Fibroblast of peridontal ligament (primary cell): Measurements from ENCODE around the gene COL4A6.

Experiments
- DNase-seq: peaks from one replicate; pipeline ENCODE4 v3.0.0-alpha.2; 2010; ENCODE audit errors: extremely low read depth

Gene COL4A6

DNA sequence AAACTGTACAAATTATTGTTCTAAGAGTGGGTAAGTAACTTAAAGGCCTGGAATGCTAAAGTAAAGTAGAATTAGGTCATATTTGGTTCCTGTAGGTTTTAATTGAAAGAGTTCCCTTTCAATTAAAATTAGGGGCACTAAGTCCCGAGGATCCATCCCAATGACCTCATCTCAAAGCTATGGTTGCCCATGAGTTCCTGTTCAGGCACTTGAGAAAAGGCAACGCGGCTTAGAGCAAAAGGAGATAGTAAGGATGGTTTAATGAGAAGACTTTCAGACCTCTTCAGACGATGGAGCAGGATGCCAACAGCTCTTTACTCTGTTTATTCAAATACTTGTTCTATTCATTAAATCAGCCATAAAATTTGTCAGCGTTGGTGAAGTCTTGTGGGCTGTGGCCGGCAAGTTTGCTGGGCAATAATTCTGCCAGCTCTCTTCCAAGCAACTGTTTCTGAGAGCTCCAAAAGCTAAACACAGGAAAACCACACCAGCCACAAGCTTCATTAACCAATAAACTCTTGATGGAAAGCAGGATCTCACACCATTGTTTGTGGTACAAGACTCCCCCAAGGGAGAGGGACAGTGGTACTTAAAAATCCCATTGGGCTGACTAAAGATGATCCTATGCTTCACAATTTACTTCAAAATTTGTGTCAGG is 167.4 kb downstream of the COL4A6 start:
- DNase-seq, result no peak

- no peak for DNase-seq
Measured at GRCh38 chrX:108270280-108270679, 167.9 kb downstream of the COL4A6 start.

DNA sequence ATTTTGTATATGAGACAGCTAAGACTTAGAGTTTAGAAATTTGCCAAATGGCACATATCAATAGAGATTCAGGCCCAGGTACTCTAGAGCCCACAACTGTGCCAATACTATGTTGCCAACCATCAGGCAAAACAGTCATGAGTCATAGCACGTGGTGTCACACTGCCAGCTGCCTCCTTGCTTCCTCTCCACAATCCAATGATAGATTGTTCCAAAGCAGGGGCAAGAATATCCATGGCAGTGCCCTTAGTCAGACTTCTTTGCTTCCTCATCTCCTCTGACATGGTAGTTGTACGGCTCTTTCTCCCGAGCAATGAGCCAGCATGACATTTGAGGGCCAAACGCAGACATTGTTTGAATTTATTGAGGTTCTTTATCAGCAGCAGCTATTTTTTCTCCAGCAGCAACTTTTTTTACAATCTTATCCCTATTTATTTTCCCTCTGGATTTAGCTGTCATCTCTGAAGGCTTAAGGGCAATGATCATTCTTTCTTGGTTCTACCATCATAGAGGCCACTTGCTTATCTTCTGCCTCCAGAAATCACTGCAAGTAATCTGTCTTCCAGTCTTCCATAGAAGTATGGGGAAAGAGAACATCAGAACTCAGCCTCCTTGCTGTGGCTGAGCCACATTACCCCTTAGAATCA is 169.7 kb downstream of the COL4A6 start:
- DNase-seq, result no peak

GRCh38 chrX:108267557-108267956 is 170.7 kb downstream of the COL4A6 start:
- DNase-seq, result no peak

GRCh38 chrX:108264376-108264775 is 173.8 kb downstream of the COL4A6 start:
- no peak for DNase-seq

GRCh38 chrX:108261549-108262203 is 176.5 kb downstream of the COL4A6 start:
- no peak for DNase-seq

- DNase-seq, result no peak
Measured at GRCh38 chrX:108257556-108257955, 180.7 kb downstream of the COL4A6 start.

DNA sequence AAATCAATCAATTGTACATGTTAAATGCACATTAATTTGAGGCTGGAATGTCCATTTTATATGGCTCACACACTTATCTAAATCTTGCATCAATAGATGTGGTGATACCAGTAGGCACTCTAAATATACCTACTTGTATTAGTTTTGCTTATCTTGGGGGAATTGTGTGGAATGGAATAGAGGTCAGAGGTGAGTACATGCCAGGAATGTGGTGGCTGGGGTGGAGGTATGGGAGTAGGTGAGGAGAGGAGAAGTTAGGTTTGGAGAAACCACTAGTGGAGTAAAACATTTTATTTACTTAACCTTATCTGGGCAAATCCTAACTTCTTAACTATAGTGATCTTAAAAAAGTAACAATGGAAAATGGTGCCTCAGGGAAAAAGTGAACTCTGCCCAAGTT is 183.6 kb downstream of the COL4A6 start:
- no peak for DNase-seq

GRCh38 chrX:108250654-108251579 is 187.3 kb downstream of the COL4A6 start:
- DNase-seq, result no peak

- DNase-seq, result no peak
Measured at GRCh38 chrX:108246304-108246954, 191.8 kb downstream of the COL4A6 start.

DNA sequence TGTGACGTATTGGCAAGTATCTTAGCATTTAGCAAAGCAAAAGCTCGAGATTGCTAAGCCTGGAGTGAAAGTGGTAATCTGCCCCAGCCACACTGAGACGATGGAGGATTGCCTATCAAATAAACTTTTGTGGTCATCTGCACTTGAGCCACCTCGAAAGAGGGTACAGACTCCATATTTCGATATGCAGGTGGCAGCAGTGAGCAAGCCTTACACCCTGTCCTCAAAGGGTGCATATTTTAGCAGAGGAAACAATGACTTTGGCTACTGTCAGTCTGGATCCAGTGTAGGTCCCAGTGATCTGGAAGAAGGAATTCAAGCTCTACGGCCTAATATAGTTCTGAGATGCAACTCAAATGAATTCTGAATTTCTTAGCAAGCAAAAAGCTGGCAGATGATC is 192.8 kb downstream of the COL4A6 start:
- DNase-seq, result no peak

DNA sequence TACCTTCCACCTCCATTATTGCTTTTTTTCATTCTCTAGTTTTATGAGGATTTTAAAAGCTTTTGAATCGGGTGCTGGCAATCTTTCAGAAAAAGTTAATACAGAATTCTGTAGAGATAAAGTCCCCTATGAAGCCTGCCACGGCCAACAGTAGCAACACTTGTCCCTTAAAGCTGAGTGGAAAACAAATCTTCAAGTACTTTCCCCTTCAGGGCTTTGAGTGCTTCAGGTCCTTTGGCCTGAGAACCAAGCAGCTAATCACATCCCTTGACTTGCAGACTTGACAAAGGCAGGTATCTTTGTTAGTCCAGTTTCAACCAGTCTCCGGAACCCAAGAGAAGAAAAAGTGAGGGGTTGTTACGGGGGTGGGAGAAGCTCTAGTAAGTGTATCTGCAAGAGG is 202.2 kb downstream of the COL4A6 start:
- no peak for DNase-seq

GRCh38 chrX:108230574-108230973 is 207.6 kb downstream of the COL4A6 start:
- DNase-seq, result no peak

DNA sequence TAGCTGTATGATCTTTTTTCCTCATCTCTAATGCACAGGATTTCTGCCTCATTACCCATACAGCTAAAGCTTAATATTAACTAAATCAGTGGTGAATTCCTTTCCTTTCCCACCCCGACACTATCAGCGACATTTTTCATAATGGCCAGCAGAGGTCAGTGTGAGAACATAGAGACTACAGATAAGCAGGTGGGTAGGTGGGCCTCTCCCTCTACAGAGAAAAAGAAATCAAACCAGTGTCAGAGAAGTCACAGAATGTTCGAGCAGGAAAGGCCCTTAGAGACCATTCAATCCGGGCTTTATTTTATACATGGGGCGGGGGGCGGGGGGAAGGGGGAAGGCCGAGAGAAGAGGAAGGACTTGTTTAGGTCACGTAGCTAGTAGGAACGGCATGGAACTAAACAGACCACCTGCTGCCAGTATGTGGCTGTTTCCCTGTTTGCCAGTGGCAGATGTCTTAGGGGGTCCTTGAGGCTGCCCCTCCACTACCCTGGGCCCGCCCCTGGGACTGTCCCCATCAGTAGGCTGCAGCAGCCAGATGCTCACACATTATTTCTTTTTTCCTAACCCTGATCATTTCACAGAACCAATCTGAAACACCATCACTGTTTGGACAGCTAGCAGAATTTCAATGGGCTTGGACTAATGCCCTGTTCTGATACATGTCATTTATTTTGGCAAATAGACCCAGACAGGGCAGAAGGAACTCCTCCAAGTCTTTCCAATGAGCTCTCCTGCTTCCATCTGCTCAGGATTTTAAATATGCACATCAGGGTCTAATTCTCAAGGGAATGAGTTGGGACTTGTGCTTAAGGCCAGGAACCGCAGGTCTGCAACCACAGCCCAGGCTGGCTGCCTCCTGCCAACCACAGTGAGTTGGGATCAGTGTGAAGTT is 213.2 kb downstream of the COL4A6 start:
- DNase-seq, result peak; percentile 1

DNA sequence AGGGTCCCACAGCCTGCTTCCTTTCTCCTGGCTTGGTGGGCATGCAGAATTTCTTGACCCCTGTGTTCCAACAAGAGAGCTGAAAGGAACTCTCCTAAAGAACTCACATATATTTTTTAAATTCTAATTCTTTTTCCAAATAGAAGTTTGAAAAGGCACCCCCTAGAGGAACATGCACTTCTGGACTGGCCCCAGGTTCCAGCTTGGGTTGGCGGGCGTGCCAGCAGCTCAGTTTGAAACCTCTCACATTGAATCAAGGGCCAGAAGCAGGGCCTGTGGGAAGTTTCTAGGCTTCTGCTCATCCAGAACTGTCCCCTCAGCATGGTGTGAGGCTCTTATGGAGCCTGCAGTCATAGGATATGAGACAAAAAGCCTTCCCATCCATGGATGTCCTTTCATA is 214.0 kb downstream of the COL4A6 start:
- no peak for DNase-seq

- no peak for DNase-seq
Measured at GRCh38 chrX:108223585-108223984, 214.6 kb downstream of the COL4A6 start.

DNA sequence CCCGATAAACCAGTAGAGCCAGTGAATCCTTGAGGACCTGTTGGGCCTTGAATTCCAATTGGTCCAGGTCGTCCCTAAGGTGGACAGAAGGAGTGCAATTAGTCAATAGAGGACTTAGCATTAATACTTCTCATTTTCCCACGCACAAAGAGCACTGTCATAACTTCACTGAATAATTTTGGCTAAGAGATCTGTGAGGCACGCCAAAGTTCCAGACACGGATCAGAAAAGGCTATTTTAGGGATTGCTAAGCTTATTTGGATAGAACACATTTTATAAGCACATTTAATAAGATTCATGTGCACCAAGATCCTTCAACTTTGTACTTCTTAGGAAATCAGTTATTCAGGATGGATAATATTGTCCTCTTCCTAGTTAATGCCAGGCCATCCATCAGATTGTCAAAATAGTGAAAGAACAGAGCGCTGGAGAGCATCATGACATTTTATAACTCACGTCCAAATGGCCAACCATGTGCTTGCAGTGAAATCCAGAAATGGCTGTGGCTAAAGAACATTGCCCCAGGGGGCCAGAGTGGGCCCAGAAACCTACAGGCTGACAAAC is 216.8 kb downstream of the COL4A6 start:
- DNase-seq, result no peak

DNA sequence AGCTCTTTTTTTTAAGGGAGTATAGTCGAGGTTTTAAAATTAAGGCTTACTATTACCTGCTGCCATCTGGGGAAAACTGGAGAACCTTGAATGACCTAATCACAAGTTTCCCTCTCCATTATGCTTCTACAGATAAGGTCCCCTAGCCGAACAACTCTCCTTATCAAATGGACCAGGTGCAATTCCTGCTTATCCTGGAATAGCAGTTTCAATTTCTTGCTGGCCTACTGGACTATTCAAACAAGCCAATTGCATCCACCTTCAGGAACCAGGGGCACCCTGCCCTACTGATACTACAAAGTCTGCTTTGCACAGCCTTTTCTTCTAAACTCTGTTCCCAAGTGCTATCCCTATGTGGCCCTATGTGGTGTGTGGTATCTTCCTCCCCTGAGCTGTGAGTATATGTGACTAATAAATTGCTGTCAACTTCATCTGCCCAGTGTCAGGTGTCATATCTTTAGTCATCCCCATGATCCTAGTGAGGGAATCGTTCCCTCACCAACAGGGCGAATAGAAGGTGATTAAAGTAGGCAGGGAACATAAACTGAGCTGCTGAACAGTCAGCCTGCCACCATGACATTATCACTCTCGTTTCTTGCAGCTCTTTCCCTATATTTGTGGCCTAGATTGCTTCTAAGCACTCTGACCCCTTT is 218.1 kb downstream of the COL4A6 start:
- no peak for DNase-seq

GRCh38 chrX:108217876-108218275 is 220.3 kb downstream of the COL4A6 start:
- no peak for DNase-seq
